MG63 (cell line): ENCODE results near the gene TMEM87A. TPM values are rescaled to one million over a fixed set of nuclear protein-coding genes. Genes with fewer than 3 reads are reported as not detected.

Experiments used
- DNase-seq: peaks from one replicate; pipeline ENCODE4 v3.0.0-alpha.2; 2020
- H3K27me3 ChIP-seq: fragments of 250-450 bp; sonication (Bioruptor Pico); 2 replicates; pipeline ENCODE4 v1.5.1; 2020; ENCODE audit warnings: mild to moderate bottlenecking, moderate library complexity
- H3K36me3 ChIP-seq: fragments of 250-450 bp; sonication (Bioruptor Pico); 2 replicates; pipeline ENCODE4 v1.5.1; 2020; ENCODE audit warnings: mild to moderate bottlenecking, moderate library complexity
- H3K4me3 ChIP-seq: fragments of 250-450 bp; sonication (Bioruptor Pico); 2 replicates; pipeline ENCODE4 v1.5.1; 2020; ENCODE audit warnings: mild to moderate bottlenecking, moderate library complexity
- H3K9me3 ChIP-seq: fragments of 250-450 bp; sonication (Bioruptor Pico); 2 replicates; pipeline ENCODE4 v1.5.1; 2020; ENCODE audit warnings: mild to moderate bottlenecking, moderate library complexity
- total RNA-seq: library from RNA; depleted of rRNA; stranded (reverse); fragments of >200 nt; shearing (Covaris generic); gene quantifications from 2 replicates; pipeline ENCODE4 v1.2.3, GENCODE V29; 2014; ENCODE audit warnings: low replicate concordance

Gene TMEM87A
- total RNA-seq, 1 experiment from 2014 or later, result 35.9 TPM

- DNase-seq, result no peak
- Histone ChIP-seq H3K4me3 (no peak overlapping the region), H3K27me3 (no peaks in the 10 kb centered on the region), H3K36me3 (peaks cover 19% of the 10 kb centered on the region), H3K9me3 (no peaks in the 10 kb centered on the region)
Measured at GRCh38 chr15:42191610-42192346, 81.5 kb downstream of the TMEM87A start.

GRCh38 chr15:42190370-42190769 is 82.9 kb downstream of the TMEM87A start:
- DNase-seq, result no peak
- Histone ChIP-seq H3K36me3 (peaks cover 19% of the 10 kb centered on the region), H3K9me3 (no peaks in the 10 kb centered on the region), H3K27me3 (no peaks in the 10 kb centered on the region), H3K4me3 (no peak overlapping the region)

- no peak for DNase-seq
- H3K36me3 ChIP-seq, result peaks cover 35% of the 10 kb centered on the region
- no peak overlapping the region for H3K4me3 ChIP-seq
- no peaks in the 10 kb centered on the region for H3K27me3 ChIP-seq
- H3K9me3 ChIP-seq, result no peaks in the 10 kb centered on the region
Measured at GRCh38 chr15:42185801-42186200, 87.4 kb downstream of the TMEM87A start.

- H3K36me3 ChIP-seq, result peaks cover 40% of the 10 kb centered on the region
- no peak overlapping the region for H3K4me3 ChIP-seq
- no peak for DNase-seq
- H3K27me3 ChIP-seq, result no peaks in the 10 kb centered on the region
- no peaks in the 10 kb centered on the region for H3K9me3 ChIP-seq
Measured at GRCh38 chr15:42184736-42185135, 88.5 kb downstream of the TMEM87A start.

GRCh38 chr15:42184296-42184695 is 88.9 kb downstream of the TMEM87A start:
- Histone ChIP-seq H3K9me3 (no peaks in the 10 kb centered on the region), H3K4me3 (no peak overlapping the region), H3K27me3 (no peaks in the 10 kb centered on the region), H3K36me3 (peaks cover 41% of the 10 kb centered on the region)
- DNase-seq, result peak; percentile 38

- no peak overlapping the region for H3K4me3 ChIP-seq
- peaks cover 41% of the 10 kb centered on the region for H3K36me3 ChIP-seq
- no peak for DNase-seq
- no peaks in the 10 kb centered on the region for H3K27me3 ChIP-seq
- H3K9me3 ChIP-seq, result no peaks in the 10 kb centered on the region
Measured at GRCh38 chr15:42182961-42183360, 90.3 kb downstream of the TMEM87A start.

GRCh38 chr15:42182328-42182886 is 90.8 kb downstream of the TMEM87A start:
- no peak for DNase-seq
- no peak overlapping the region for H3K4me3 ChIP-seq
- H3K36me3 ChIP-seq, result peaks cover 39% of the 10 kb centered on the region
- H3K9me3 ChIP-seq, result no peaks in the 10 kb centered on the region
- no peaks in the 10 kb centered on the region for H3K27me3 ChIP-seq

GRCh38 chr15:42178056-42178455 is 95.2 kb downstream of the TMEM87A start:
- DNase-seq, result no peak
- Histone ChIP-seq H3K36me3 (peaks cover 42% of the 10 kb centered on the region), H3K27me3 (no peaks in the 10 kb centered on the region)

GRCh38 chr15:42175671-42176070 is 97.6 kb downstream of the TMEM87A start:
- no peak for DNase-seq
- Histone ChIP-seq H3K4me3 (no peak overlapping the region), H3K9me3 (no peaks in the 10 kb centered on the region), H3K36me3 (peaks cover 29% of the 10 kb centered on the region), H3K27me3 (no peaks in the 10 kb centered on the region)

More at GRCh38 chr15:42178056-42178455, 95.2 kb downstream of the TMEM87A start:
- H3K9me3 ChIP-seq, result no peaks in the 10 kb centered on the region
- no peak overlapping the region for H3K4me3 ChIP-seq

- no peak overlapping the region for H3K4me3 ChIP-seq
- DNase-seq, result no peak
- no peaks in the 10 kb centered on the region for H3K27me3 ChIP-seq
- no peaks in the 10 kb centered on the region for H3K9me3 ChIP-seq
- H3K36me3 ChIP-seq, result peaks cover 16% of the 10 kb centered on the region
Measured at GRCh38 chr15:42172475-42172874, 100.8 kb downstream of the TMEM87A start.

- H3K27me3 ChIP-seq, result no peaks in the 10 kb centered on the region
- no peak overlapping the region for H3K4me3 ChIP-seq
- H3K9me3 ChIP-seq, result no peaks in the 10 kb centered on the region
- H3K36me3 ChIP-seq, result peaks cover 18% of the 10 kb centered on the region
- no peak for DNase-seq
Measured at GRCh38 chr15:42171795-42172194, 101.4 kb downstream of the TMEM87A start.

- Histone ChIP-seq H3K27me3 (no peaks in the 10 kb centered on the region), H3K36me3 (peaks cover 19% of the 10 kb centered on the region), H3K9me3 (no peaks in the 10 kb centered on the region), H3K4me3 (no peak overlapping the region)
- no peak for DNase-seq
Measured at GRCh38 chr15:42171122-42171521, 102.1 kb downstream of the TMEM87A start.

GRCh38 chr15:42166225-42166940 is 106.8 kb downstream of the TMEM87A start:
- peaks cover 24% of the 10 kb centered on the region for H3K36me3 ChIP-seq
- H3K27me3 ChIP-seq, result no peaks in the 10 kb centered on the region
- H3K4me3 ChIP-seq, result no peak overlapping the region
- no peak for DNase-seq
- H3K9me3 ChIP-seq, result no peaks in the 10 kb centered on the region

- H3K4me3 ChIP-seq, result no peak overlapping the region
- DNase-seq, result no peak
- H3K36me3 ChIP-seq, result peaks cover 24% of the 10 kb centered on the region
Measured at GRCh38 chr15:42165106-42165505, 108.1 kb downstream of the TMEM87A start.

GRCh38 chr15:42163947-42164550 is 109.2 kb downstream of the TMEM87A start:
- H3K4me3 ChIP-seq, result no peak overlapping the region
- H3K27me3 ChIP-seq, result no peaks in the 10 kb centered on the region
- H3K9me3 ChIP-seq, result no peaks in the 10 kb centered on the region
- DNase-seq, result no peak
- H3K36me3 ChIP-seq, result peaks cover 24% of the 10 kb centered on the region

More at GRCh38 chr15:42165106-42165505, 108.1 kb downstream of the TMEM87A start:
- no peaks in the 10 kb centered on the region for H3K27me3 ChIP-seq
- no peaks in the 10 kb centered on the region for H3K9me3 ChIP-seq

- H3K9me3 ChIP-seq, result no peaks in the 10 kb centered on the region
- no peak for DNase-seq
- no peak overlapping the region for H3K4me3 ChIP-seq
- H3K27me3 ChIP-seq, result no peaks in the 10 kb centered on the region
- peaks cover 24% of the 10 kb centered on the region for H3K36me3 ChIP-seq
Measured at GRCh38 chr15:42163291-42163690, 109.9 kb downstream of the TMEM87A start.
